HG03354 (cell line): ENCODE data around the gene OR2L2.
"Not testable (repeated sequence)": the region's sequence is repeated elsewhere in the genome, so short reads cannot be mapped to it uniquely, and the experiment has no call there.

Source experiments
- ATAC-seq: cut with Tn5 transposase; IDR thresholded peaks from one replicate; pipeline ENCODE4 v1.9.1; 2021; ENCODE audit warnings: mild to moderate bottlenecking; ENCODE audit not compliant: unreplicated experiment, poor library complexity, severe bottlenecking

OR2L2 gene, protein sequence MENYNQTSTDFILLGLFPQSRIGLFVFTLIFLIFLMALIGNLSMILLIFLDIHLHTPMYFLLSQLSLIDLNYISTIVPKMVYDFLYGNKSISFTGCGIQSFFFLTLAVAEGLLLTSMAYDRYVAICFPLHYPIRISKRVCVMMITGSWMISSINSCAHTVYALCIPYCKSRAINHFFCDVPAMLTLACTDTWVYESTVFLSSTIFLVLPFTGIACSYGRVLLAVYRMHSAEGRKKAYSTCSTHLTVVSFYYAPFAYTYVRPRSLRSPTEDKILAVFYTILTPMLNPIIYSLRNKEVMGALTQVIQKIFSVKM

GRCh38 chr1:248029770-248030169, at the start of gene OR2L2:
Gene OR2L2, plus strand, starts transcription at chr1:248030070. Its CDS starts 8,198 bp downstream, at chr1:248038268.
- ATAC-seq, result no peak

GRCh38 chr1:247992986-247993385, 36.9 kb upstream of the OR2L2 start:
- ATAC-seq, result no peak

- ATAC-seq, result no peak
Observed at GRCh38 chr1:247998811-247999210, 31.1 kb upstream of the OR2L2 start.

- no peak for ATAC-seq
Observed at GRCh38 chr1:248000169-248000568, 29.7 kb upstream of the OR2L2 start.

GRCh38 chr1:248007778-248008177, 22.1 kb upstream of the OR2L2 start:
- ATAC-seq, result no peak

- ATAC-seq, result no peak
Observed at GRCh38 chr1:248009681-248010080, 20.2 kb upstream of the OR2L2 start.

- ATAC-seq, result no peak
Observed at GRCh38 chr1:248013229-248013710, 16.6 kb upstream of the OR2L2 start, which contains the start of gene OR2L5. Gene OR2L5, plus strand, starts transcription at chr1:248013660. Its CDS starts 8,288 bp downstream, at chr1:248021948.

GRCh38 chr1:248015803-248016202, 14.1 kb upstream of the OR2L2 start:
- ATAC-seq, result no peak

GRCh38 chr1:248045209-248045608, 15.3 kb downstream of the OR2L2 start:
- no peak for ATAC-seq

GRCh38 chr1:248046536-248046935, 16.7 kb downstream of the OR2L2 start, which contains the start of gene OR2L3:
Gene OR2L3, plus strand, starts transcription at chr1:248046836. Its CDS starts 13,846 bp downstream, at chr1:248060682.
- no peak for ATAC-seq

DNA sequence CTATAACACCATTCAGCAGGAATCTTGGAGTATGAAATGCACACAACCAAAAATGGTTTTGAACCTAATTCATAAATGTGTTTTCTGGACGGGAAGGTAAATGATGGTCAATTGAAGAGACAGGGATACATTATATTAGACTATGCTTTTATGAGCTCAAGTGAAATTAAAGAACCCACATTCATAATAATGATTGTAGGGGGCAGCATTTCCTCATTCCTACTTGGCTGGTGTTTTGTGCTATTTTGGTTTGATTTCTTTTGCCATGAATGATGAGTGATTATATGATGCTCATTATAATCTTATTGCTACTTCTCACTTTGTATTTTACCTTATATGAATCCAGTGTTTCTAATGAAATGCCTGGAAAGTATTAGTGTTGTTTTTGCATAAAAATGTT, 17.1 kb downstream of the OR2L2 start:
- ATAC-seq, result no peak

GRCh38 chr1:248054671-248055070, 24.8 kb downstream of the OR2L2 start:
- no peak for ATAC-seq

GRCh38 chr1:248055261-248055660, 25.4 kb downstream of the OR2L2 start:
- ATAC-seq, result no peak

DNA sequence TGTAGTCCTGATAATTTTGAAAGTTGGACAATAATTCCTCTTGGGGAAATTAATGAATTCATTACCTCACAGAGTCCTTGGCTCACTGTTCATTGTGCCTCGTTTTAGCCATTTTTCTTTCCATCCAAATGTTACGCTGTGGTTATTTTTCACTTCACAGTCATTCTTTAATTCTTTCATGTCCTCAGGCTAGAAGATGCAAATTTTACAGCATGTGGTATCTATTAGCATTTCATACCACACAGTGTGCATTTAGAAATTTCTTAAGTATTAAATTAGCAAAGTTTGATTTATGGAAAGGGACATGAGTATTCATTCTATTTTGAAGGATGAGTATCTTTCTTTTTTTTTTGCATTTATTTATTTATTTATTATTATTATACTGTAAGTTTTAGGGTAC, 35.2 kb downstream of the OR2L2 start:
- no peak for ATAC-seq

DNA sequence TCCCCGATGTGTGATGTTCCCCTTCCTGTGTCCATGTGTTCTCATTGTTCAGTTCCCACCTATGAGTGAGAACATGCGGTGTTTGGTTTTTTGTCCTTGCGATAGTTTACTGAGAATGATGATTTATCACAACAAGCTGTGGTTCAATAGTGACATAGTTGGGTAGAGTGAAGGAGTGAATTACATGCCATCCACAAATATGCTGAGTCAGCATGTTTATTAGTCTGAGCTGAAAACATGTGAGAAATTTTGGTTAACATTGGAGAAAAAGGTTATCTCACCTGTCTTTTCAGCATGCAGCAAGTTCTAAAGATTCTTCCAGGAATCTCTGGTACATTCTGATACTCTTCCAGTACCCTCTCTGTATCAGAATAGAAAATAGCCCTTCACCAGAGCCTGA, 35.7 kb downstream of the OR2L2 start:
- no peak for ATAC-seq

- not testable (repeated sequence) for ATAC-seq
Observed at GRCh38 chr1:248083864-248084263, 54.0 kb downstream of the OR2L2 start.
